GM19023 (cell line): ENCODE results near the gene PLEKHG4.
A peak's percentile ranks its signal among the peaks of the same experiment; 100 is the strongest.

Source experiments
- ATAC-seq: cut with Tn5 transposase; IDR thresholded peaks from one replicate; pipeline ENCODE4 v1.9.1; 2021; ENCODE audit warnings: mild to moderate bottlenecking, moderate library complexity; ENCODE audit not compliant: unreplicated experiment

Gene PLEKHG4

GRCh38 chr16:67283826-67284555 is 4.7 kb downstream of the PLEKHG4 start:
- ATAC-seq = no peak

- no peak for ATAC-seq
Observed at GRCh38 chr16:67284699-67285646, 5.6 kb downstream of the PLEKHG4 start.

- no peak for ATAC-seq
Observed at GRCh38 chr16:67286441-67287235, 7.3 kb downstream of the PLEKHG4 start.

GRCh38 chr16:67287960-67288359 is 8.6 kb downstream of the PLEKHG4 start:
- ATAC-seq = no peak

- no peak for ATAC-seq
Observed at GRCh38 chr16:67291461-67291860, 12.1 kb downstream of the PLEKHG4 start.

- ATAC-seq = no peak
Observed at GRCh38 chr16:67294171-67294757, 14.9 kb downstream of the PLEKHG4 start.

GRCh38 chr16:67294938-67295361 is 15.6 kb downstream of the PLEKHG4 start:
- no peak for ATAC-seq

GRCh38 chr16:67296420-67296819 is 17.1 kb downstream of the PLEKHG4 start:
- ATAC-seq = no peak

GRCh38 chr16:67298277-67298676 is 18.9 kb downstream of the PLEKHG4 start:
- no peak for ATAC-seq

- no peak for ATAC-seq
Observed at GRCh38 chr16:67299269-67299668, 19.9 kb downstream of the PLEKHG4 start.

GRCh38 chr16:67301080-67301782 is 21.9 kb downstream of the PLEKHG4 start:
- no peak for ATAC-seq

GRCh38 chr16:67302076-67302475 is 22.7 kb downstream of the PLEKHG4 start:
- no peak for ATAC-seq

GRCh38 chr16:67302970-67303369 is 23.6 kb downstream of the PLEKHG4 start:
- ATAC-seq = no peak

- no peak for ATAC-seq
Observed at GRCh38 chr16:67304020-67304419, 24.7 kb downstream of the PLEKHG4 start.

- ATAC-seq = no peak
Observed at GRCh38 chr16:67305216-67306071, 26.1 kb downstream of the PLEKHG4 start.

GRCh38 chr16:67310561-67310960 is 31.2 kb downstream of the PLEKHG4 start:
- ATAC-seq = no peak

- ATAC-seq = peak; percentile 79
Observed at GRCh38 chr16:67311607-67312488, 32.5 kb downstream of the PLEKHG4 start.

- ATAC-seq = no peak
Observed at GRCh38 chr16:67312719-67313118, 33.4 kb downstream of the PLEKHG4 start.
